HepG2 (cell line): ENCODE data around the gene THSD4. TPM values are rescaled to one million over a fixed set of nuclear protein-coding genes. Genes with fewer than 3 reads are reported as not detected.

Experiments
- BCL6 ChIP-seq: IDR thresholded peaks from 2 replicates; pipeline ENCODE4 v1.6.1; 2016; ENCODE audit warnings: missing genetic modification reagents, missing compliant biosample characterization
- CENPX ChIP-seq: sonication (generic); formaldehyde crosslinking; IDR thresholded peaks from 2 replicates; pipeline ENCODE4 v1.9.0; 2021; ENCODE audit warnings: mild to moderate bottlenecking, missing genetic modification reagents, moderate library complexity
- ELF3 ChIP-seq: IDR thresholded peaks from 2 replicates; pipeline ENCODE4 v1.6.1; 2016; ENCODE audit warnings: missing genetic modification reagents, missing compliant biosample characterization
- ERF ChIP-seq: IDR thresholded peaks from 2 replicates; pipeline ENCODE4 v1.6.1; 2018; ENCODE audit warnings: missing biosample characterization, missing genetic modification reagents
- FOXA1 ChIP-seq, 2 experiments: fragments of 450-650 bp in 1 of 2; sonication (generic) in 1 of 2; formaldehyde crosslinking in 1 of 2; IDR thresholded peaks; 2 replicates each; pipeline versions ENCODE4 v1.4.0 to v1.6.1; 2016 to 2020; ENCODE audit warnings: missing genetic modification reagents in 1 of 2
- HDAC2 ChIP-seq: sonication (generic); formaldehyde crosslinking; IDR thresholded peaks from 2 replicates; pipeline ENCODE4 v1.4.0; 2020; ENCODE audit warnings: missing genetic modification reagents
- HNRNPLL ChIP-seq: fragments of 200-400 bp; formaldehyde crosslinking; IDR thresholded peaks from 2 replicates; pipeline ENCODE4 v1.6.1; 2017; ENCODE audit warnings: mild to moderate bottlenecking, low read depth, low read length; ENCODE audit not compliant: poor library complexity, severe bottlenecking
- IRF2 ChIP-seq: IDR thresholded peaks from 2 replicates; pipeline ENCODE4 v1.6.1; 2018; ENCODE audit warnings: missing genetic modification reagents, missing compliant biosample characterization
- KDM6A ChIP-seq: IDR thresholded peaks from 2 replicates; pipeline ENCODE4 v1.6.1; 2016; ENCODE audit warnings: low read depth
- KLF16 ChIP-seq, 2 experiments: sonication (generic) in 1 of 2; formaldehyde crosslinking in 1 of 2; IDR thresholded peaks; 2 replicates each; pipeline versions ENCODE4 v1.6.1 to v1.8.0; 2016 to 2023; ENCODE audit warnings: missing genetic modification reagents in 2 of 2, missing compliant biosample characterization in 1 of 2
- MED8 ChIP-seq: sonication (generic); formaldehyde crosslinking; IDR thresholded peaks from 2 replicates; pipeline ENCODE4 v1.8.1; 2023; ENCODE audit warnings: mild to moderate bottlenecking, missing genetic modification reagents; ENCODE audit not compliant: insufficient replicate concordance
- MZF1 ChIP-seq: sonication (generic); formaldehyde crosslinking; IDR thresholded peaks from 2 replicates; pipeline ENCODE4 v1.8.1; 2023; ENCODE audit warnings: mild to moderate bottlenecking, missing genetic modification reagents, borderline replicate concordance
- NBN ChIP-seq: fragments of 450-650 bp; conservative IDR thresholded peaks from 2 replicates; pipeline ENCODE4 v1.6.1; 2017
- NFIC ChIP-seq: IDR thresholded peaks from 2 replicates; pipeline ENCODE4 v1.6.1; 2012; ENCODE audit warnings: mild to moderate bottlenecking, low read length, inconsistent platforms
- NR2C2 ChIP-seq: sonication (generic); formaldehyde crosslinking; IDR thresholded peaks from 2 replicates; pipeline ENCODE4 v1.4.0; 2020; ENCODE audit warnings: missing genetic modification reagents, mild to moderate bottlenecking, moderate library complexity, borderline replicate concordance
- NR2F6 ChIP-seq, 2 experiments: IDR thresholded peaks; 2 replicates each; pipeline ENCODE4 v1.6.1; 2016; ENCODE audit warnings: antibody characterized with exemption in 1 of 2, mild to moderate bottlenecking in 1 of 2
- NRL ChIP-seq: sonication (generic); formaldehyde crosslinking; IDR thresholded peaks from 2 replicates; pipeline ENCODE4 v1.5.0; 2020; ENCODE audit warnings: missing genetic modification reagents, mild to moderate bottlenecking, moderate library complexity, borderline replicate concordance
- PAWR ChIP-seq: sonication (generic); formaldehyde crosslinking; IDR thresholded peaks from 2 replicates; pipeline ENCODE4 v1.4.0; 2020; ENCODE audit warnings: missing genetic modification reagents, mild to moderate bottlenecking, borderline replicate concordance
- POLR2AphosphoS2 ChIP-seq: IDR thresholded peaks from 2 replicates; pipeline ENCODE4 v1.6.1; 2011; ENCODE audit warnings: low read depth, low read length, improper control_type of control experiment
- SP1 ChIP-seq, 2 experiments: fragments of 450-650 bp in 1 of 2; sonication (generic) in 1 of 2; formaldehyde crosslinking in 1 of 2; IDR thresholded peaks; 2 replicates each; pipeline versions ENCODE4 v1.4.0 to v1.6.1; 2016 to 2020; ENCODE audit warnings: missing genetic modification reagents in 1 of 2
- TAF15 ChIP-seq: fragments of 200-400 bp; formaldehyde crosslinking; IDR thresholded peaks from one replicate; pipeline ENCODE4 v1.6.1; 2018; ENCODE audit warnings: mild to moderate bottlenecking, low read depth, low read length; ENCODE audit not compliant: poor library complexity, severe bottlenecking
- ZBTB7B ChIP-seq: sonication (generic); formaldehyde crosslinking; IDR thresholded peaks from 2 replicates; pipeline ENCODE4 v1.4.0; 2020; ENCODE audit warnings: missing genetic modification reagents
- ZNF180 ChIP-seq: sonication (generic); formaldehyde crosslinking; IDR thresholded peaks from 2 replicates; pipeline ENCODE4 v1.4.0; 2020; ENCODE audit warnings: low read depth, missing genetic modification reagents, borderline replicate concordance
- ZNF367 ChIP-seq: sonication (generic); formaldehyde crosslinking; IDR thresholded peaks from 2 replicates; pipeline ENCODE4 v1.4.0; 2020; ENCODE audit warnings: missing genetic modification reagents, borderline replicate concordance
- ZNF496 ChIP-seq: sonication (generic); formaldehyde crosslinking; IDR thresholded peaks from 2 replicates; pipeline ENCODE4 v1.8.1; 2023; ENCODE audit warnings: mild to moderate bottlenecking, moderate library complexity, missing genetic modification reagents; ENCODE audit not compliant: insufficient replicate concordance
- ZNF773 ChIP-seq: sonication (generic); formaldehyde crosslinking; IDR thresholded peaks from 2 replicates; pipeline ENCODE4 v1.4.0; 2020; ENCODE audit warnings: missing genetic modification reagents, borderline replicate concordance
- ZSCAN20 ChIP-seq: sonication (generic); formaldehyde crosslinking; IDR thresholded peaks from 2 replicates; pipeline ENCODE4 v1.4.0; 2020; ENCODE audit warnings: missing genetic modification reagents, mild to moderate bottlenecking, borderline replicate concordance
- polyA plus RNA-seq, 8 experiments: library from polyadenylated mRNA; depleted of rRNA in 3 of 8; stranded (reverse) in 7 of 8; unstranded in 1 of 8; fragments of >200 nt; fragmentation: Illumina TruSeq in 4 of 8; extraction: Trizol in 4 of 8; gene quantifications; 2 replicates each; pipeline versions ENCODE4 v1.2.1 to v1.2.3, GENCODE V29; 2011 to 2016; ENCODE audit warnings: low read depth in 4 of 8, missing spikeins in 1 of 8, mixed read lengths in 1 of 8; ENCODE audit not compliant: insufficient read depth in 1 of 8
- total RNA-seq, 5 experiments: library from RNA; depleted of rRNA; stranded (reverse); fragments of >200 nt; fragmentation: Illumina TruSeq; extraction: Trizol; gene quantifications; 2 replicates each; pipeline ENCODE4 v1.2.3, GENCODE V29; 2016; ENCODE audit warnings: low read depth in 1 of 5
- TF ChIP-seq, protein P1 (sequence below): sonication (generic); formaldehyde crosslinking; IDR thresholded peaks from 2 replicates; pipeline ENCODE4 v1.5.1; 2020; ENCODE audit warnings: mild to moderate bottlenecking, missing genetic modification reagents, moderate library complexity
- TF ChIP-seq, protein P2 (sequence below): sonication (generic); formaldehyde crosslinking; IDR thresholded peaks from 2 replicates; pipeline ENCODE4 v1.4.0; 2020; ENCODE audit warnings: missing genetic modification reagents, mild to moderate bottlenecking, borderline replicate concordance

THSD4 gene
- total and polyA plus RNA-seq, 2 of the 13 experiments (the other 11 are each of a cell fraction or from before 2014, with no cell fraction given), result 0.07 to 0.21 TPM

DNA sequence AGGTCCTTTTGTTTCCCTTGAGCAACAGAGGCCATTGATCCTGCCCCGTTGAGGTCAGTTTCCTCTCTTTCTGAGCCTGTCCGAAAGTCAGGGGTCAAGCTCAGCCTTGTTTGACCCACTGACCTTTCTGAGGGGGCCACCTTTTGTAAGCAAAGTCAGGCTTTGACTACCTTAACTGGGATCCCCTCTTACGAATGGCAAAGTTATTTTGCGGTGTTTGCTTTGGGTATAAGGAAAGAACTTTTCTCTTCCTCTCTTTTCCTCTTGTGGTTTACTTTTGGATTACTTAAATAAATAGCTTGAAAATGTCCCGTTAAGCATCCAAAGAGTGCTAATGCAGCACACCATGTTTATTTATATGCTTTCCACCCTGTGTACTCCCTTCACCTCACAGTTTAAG lies 340.6 kb downstream of the THSD4 start (continued):
- peak; percentile 79; the same call in 1 of the 2 replicates for TF ChIP-seq NFIC
- TF ChIP-seq, protein P1, sequence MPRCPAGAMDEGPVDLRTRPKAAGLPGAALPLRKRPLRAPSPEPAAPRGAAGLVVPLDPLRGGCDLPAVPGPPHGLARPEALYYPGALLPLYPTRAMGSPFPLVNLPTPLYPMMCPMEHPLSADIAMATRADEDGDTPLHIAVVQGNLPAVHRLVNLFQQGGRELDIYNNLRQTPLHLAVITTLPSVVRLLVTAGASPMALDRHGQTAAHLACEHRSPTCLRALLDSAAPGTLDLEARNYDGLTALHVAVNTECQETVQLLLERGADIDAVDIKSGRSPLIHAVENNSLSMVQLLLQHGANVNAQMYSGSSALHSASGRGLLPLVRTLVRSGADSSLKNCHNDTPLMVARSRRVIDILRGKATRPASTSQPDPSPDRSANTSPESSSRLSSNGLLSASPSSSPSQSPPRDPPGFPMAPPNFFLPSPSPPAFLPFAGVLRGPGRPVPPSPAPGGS (CRISPR knock-in tag), result no peak
- peak in 1 of 2 experiments; percentile 30; a peak in 1 of 4 replicates for TF ChIP-seq KLF16 (CRISPR knock-in tag; IDR thresholded peaks at IDR 0.05)
- TF ChIP-seq ZNF496 (CRISPR knock-in tag), result no peak
- peak; percentile 86 for TF ChIP-seq ZBTB7B
- TF ChIP-seq CENPX (CRISPR knock-in tag), result no peak
- TF ChIP-seq MED8 (CRISPR knock-in tag), result peak; percentile 15
- TF ChIP-seq BCL6 (CRISPR knock-in tag), result peak; percentile 81
- TF ChIP-seq FOXA1 (IDR thresholded peaks at IDR 0.05), result peak; percentile 75
- peak; percentile 85 for TF ChIP-seq FOXA1 (CRISPR knock-in tag; IDR thresholded peaks at IDR 0.05)
- peak; percentile 99 for TF ChIP-seq NR2F6 (IDR thresholded peaks at IDR 0.05)
- peak; percentile 97 for TF ChIP-seq NR2F6 (CRISPR knock-in tag; IDR thresholded peaks at IDR 0.05)
- peak; percentile 43 for TF ChIP-seq HNRNPLL
- TF ChIP-seq, protein P2, sequence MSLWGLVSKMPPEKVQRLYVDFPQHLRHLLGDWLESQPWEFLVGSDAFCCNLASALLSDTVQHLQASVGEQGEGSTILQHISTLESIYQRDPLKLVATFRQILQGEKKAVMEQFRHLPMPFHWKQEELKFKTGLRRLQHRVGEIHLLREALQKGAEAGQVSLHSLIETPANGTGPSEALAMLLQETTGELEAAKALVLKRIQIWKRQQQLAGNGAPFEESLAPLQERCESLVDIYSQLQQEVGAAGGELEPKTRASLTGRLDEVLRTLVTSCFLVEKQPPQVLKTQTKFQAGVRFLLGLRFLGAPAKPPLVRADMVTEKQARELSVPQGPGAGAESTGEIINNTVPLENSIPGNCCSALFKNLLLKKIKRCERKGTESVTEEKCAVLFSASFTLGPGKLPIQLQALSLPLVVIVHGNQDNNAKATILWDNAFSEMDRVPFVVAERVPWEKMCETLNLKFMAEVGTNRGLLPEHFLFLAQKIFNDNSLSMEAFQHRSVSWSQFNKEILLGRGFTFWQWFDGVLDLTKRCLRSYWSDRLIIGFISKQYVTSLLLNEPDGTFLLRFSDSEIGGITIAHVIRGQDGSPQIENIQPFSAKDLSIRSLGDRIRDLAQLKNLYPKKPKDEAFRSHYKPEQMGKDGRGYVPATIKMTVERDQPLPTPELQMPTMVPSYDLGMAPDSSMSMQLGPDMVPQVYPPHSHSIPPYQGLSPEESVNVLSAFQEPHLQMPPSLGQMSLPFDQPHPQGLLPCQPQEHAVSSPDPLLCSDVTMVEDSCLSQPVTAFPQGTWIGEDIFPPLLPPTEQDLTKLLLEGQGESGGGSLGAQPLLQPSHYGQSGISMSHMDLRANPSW (CRISPR knock-in tag), result no peak
- peak; percentile 52; the same call in 1 of the 2 replicates for TF ChIP-seq HDAC2
- TF ChIP-seq ZSCAN20 (CRISPR knock-in tag), result no peak
- peak; percentile 81 for TF ChIP-seq NR2C2 (CRISPR knock-in tag)
- TF ChIP-seq ZNF180, result no peak
- no peak for TF ChIP-seq ZNF367 (CRISPR knock-in tag)
- TF ChIP-seq PAWR (CRISPR knock-in tag), result no peak
- TF ChIP-seq SP1 (IDR thresholded peaks at IDR 0.05), result no peak
- no peak for TF ChIP-seq SP1 (CRISPR knock-in tag; IDR thresholded peaks at IDR 0.05)
- TF ChIP-seq ERF (CRISPR knock-in tag), result peak; percentile 77
- no peak for TF ChIP-seq NBN
- no peak for TF ChIP-seq ZNF773 (CRISPR knock-in tag)
- TF ChIP-seq TAF15, result no peak
- TF ChIP-seq IRF2 (CRISPR knock-in tag), result peak; percentile 49; the same call in 1 of the 2 replicates
- no peak for TF ChIP-seq POLR2AphosphoS2
- peak; percentile 33; the same call in 1 of the 2 replicates for TF ChIP-seq KDM6A (CRISPR knock-in tag)
- TF ChIP-seq ELF3 (CRISPR knock-in tag), result peak; percentile 89
- no peak for TF ChIP-seq MZF1 (CRISPR knock-in tag)
- TF ChIP-seq NRL (CRISPR knock-in tag), result no peak
